ENCODE data around the gene MRPS18A. TPM values are rescaled to one million over a fixed set of nuclear protein-coding genes. Genes with fewer than 3 reads are reported as not detected.

Gene MRPS18A
- total RNA-seq, 2 experiments from 2014 or later = 45.4 to 52.9 TPM

DNA sequence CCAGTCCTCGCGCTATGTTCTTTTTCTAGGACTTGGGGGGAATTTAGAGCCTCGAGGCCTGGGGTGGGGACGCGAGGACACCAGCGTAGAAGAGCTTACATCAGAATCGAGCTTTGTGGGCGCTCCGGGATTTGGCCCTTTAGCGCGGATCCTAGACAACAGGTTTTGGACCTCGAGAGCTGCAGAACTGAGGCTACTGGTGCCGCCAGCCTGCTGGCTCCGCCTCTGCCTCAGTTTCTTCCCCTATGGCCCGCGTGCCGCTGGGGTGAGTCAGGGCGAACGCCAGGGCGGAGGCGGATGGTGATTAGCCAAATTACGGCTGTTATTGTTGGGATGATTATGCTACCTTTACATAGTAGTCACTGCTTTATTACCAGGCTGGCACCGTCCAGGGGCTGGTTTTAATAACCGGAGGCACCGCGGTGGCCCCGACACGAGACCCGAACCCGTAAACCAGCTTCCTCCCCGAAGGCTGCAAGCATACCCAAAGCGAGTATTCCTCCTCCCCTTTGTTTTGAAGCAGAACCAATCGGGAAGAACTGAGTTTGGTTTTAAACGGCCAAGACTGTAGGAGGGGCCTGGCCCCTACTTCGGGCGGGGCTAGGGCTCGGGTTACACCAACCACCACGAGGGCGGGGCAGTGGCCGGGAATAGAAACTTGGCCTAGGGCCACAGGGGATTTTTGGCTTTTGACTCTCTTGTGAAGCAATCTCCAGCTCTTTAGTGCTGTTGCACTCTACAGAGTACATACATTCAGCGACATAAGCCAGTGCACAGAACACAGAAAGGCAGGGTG is 57.9 kb downstream of the MRPS18A start:
- POLR2A ChIA-PET = interaction anchor here (0.7 to 2.2 kb wide), 14 partner anchors 9 to 152 kb away, joined by 3 to 10 read pairs (median 4); partner anchors contain the start of genes POLH, TJAP1, VEGFA and XPO5
- peak; percentile 76 for ATAC-seq
- Mint-ChIP-seq H3K27ac (peak overlapping the region; percentile 100), H3K36me3 (ENCODE audit: low read depth) (peaks cover 23% of the 10 kb centered on the region), H3K9me3 (no peaks in the 10 kb centered on the region), H3K4me1 (ENCODE audit: low read depth) (peaks cover 24% of the 10 kb centered on the region), H3K4me3 (peak overlapping the region; percentile 98), H3K27me3 (no peaks in the 10 kb centered on the region)
- CTCF ChIA-PET = interaction anchor here (0.9 to 2.5 kb wide), 7 partner anchors 16 to 450 kb away, joined by 4 to 17 read pairs (median 5); partner anchors contain the start of genes DNPH1 and VEGFA
- TF ChIP-seq, protein P1, sequence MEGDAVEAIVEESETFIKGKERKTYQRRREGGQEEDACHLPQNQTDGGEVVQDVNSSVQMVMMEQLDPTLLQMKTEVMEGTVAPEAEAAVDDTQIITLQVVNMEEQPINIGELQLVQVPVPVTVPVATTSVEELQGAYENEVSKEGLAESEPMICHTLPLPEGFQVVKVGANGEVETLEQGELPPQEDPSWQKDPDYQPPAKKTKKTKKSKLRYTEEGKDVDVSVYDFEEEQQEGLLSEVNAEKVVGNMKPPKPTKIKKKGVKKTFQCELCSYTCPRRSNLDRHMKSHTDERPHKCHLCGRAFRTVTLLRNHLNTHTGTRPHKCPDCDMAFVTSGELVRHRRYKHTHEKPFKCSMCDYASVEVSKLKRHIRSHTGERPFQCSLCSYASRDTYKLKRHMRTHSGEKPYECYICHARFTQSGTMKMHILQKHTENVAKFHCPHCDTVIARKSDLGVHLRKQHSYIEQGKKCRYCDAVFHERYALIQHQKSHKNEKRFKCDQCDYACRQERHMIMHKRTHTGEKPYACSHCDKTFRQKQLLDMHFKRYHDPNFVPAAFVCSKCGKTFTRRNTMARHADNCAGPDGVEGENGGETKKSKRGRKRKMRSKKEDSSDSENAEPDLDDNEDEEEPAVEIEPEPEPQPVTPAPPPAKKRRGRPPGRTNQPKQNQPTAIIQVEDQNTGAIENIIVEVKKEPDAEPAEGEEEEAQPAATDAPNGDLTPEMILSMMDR (IDR thresholded peaks at IDR 0.05) = no peak
- intact Hi-C loops (cut with micrococcal nuclease) = no loop called here
- peak; percentile 97 for DNase-seq

GRCh38 chr6:43629104-43629504 is 58.5 kb downstream of the MRPS18A start, which contains the start of gene GTPBP2:
GTPBP2 (minus strand) TSS chr6:43629264; CDS start chr6:43629162, 102 bp downstream.
- TF ChIP-seq, protein P1 (IDR thresholded peaks at IDR 0.05) = no peak
- peaks cover 27% of the 10 kb centered on the region for H3K36me3 Mint-ChIP-seq (ENCODE audit: low read depth)
- peak; percentile 84 for ATAC-seq
- POLR2A ChIA-PET = interaction anchor here (0.8 to 2.2 kb wide), 10 partner anchors 9 to 145 kb away, joined by 3 to 10 read pairs (median 4); partner anchors contain the start of genes POLH, VEGFA and XPO5
- no peaks in the 10 kb centered on the region for H3K9me3 Mint-ChIP-seq
- H3K27me3 Mint-ChIP-seq = no peaks in the 10 kb centered on the region
- H3K27ac Mint-ChIP-seq = peak within 1 kb of the TSS; percentile 100
- intact Hi-C loops (cut with micrococcal nuclease) = no loop called here
- H3K4me1 Mint-ChIP-seq (ENCODE audit: low read depth) = peaks cover 23% of the 10 kb centered on the region
- CTCF ChIA-PET = interaction anchor here (0.9 to 2.5 kb wide), 6 partner anchors 20 to 450 kb away, joined by 4 to 17 read pairs (median 6); partner anchors contain the start of genes DNPH1 and VEGFA
- peak within 1 kb of the TSS; percentile 98 for H3K4me3 Mint-ChIP-seq
- DNase-seq = peak; percentile 99

GRCh38 chr6:43628393-43629103 is 59.0 kb downstream of the MRPS18A start:
- intact Hi-C loops (cut with micrococcal nuclease) = no loop called here
- H3K4me3 Mint-ChIP-seq = peak overlapping the region; percentile 98
- peaks cover 23% of the 10 kb centered on the region for H3K4me1 Mint-ChIP-seq (ENCODE audit: low read depth)
- ATAC-seq (peak; percentile 35), DNase-seq (peak; percentile 74)
- peak overlapping the region; percentile 100 for H3K27ac Mint-ChIP-seq
- peaks cover 29% of the 10 kb centered on the region for H3K36me3 Mint-ChIP-seq (ENCODE audit: low read depth)
- TF ChIP-seq, protein P1 (IDR thresholded peaks at IDR 0.05) = no peak
- ChIA-PET CTCF (interaction anchor here (1.1 to 2.5 kb wide), 4 partner anchors 20 to 451 kb away, joined by 3 to 17 read pairs (median 8); partner anchors contain the start of gene VEGFA), POLR2A (interaction anchor here (0.7 to 2.2 kb wide), 7 partner anchors 15 to 146 kb away, joined by 3 to 10 read pairs (median 3); partner anchors contain the start of genes POLH and XPO5)
- no peaks in the 10 kb centered on the region for H3K27me3 Mint-ChIP-seq
- no peaks in the 10 kb centered on the region for H3K9me3 Mint-ChIP-seq

- peaks cover 23% of the 10 kb centered on the region for H3K4me1 Mint-ChIP-seq (ENCODE audit: low read depth)
- POLR2A ChIA-PET = interaction anchor here (1.0 to 1.2 kb wide), 4 partner anchors 9 to 36 kb away, joined by 3 to 4 read pairs (median 3); no protein-coding TSS in a partner anchor
These were observed 60.4 kb downstream of the MRPS18A start for GRCh38 chr6:43627008-43627825.

More at GRCh38 chr6:43627008-43627825, 60.4 kb downstream of the MRPS18A start:
- Mint-ChIP-seq H3K27me3 (no peaks in the 10 kb centered on the region), H3K4me3 (peak overlapping the region; percentile 98), H3K9me3 (no peaks in the 10 kb centered on the region), H3K27ac (peak overlapping the region; percentile 87), H3K36me3 (ENCODE audit: low read depth) (peaks cover 36% of the 10 kb centered on the region)
- CTCF ChIA-PET = interaction anchor here (0.9 to 1.1 kb wide), 2 partner anchors 19 to 41 kb away, joined by 3 read pairs; no protein-coding TSS in a partner anchor
- TF ChIP-seq, protein P1 (IDR thresholded peaks at IDR 0.05) = no peak
- intact Hi-C loops (cut with micrococcal nuclease) = no loop called here
- ATAC-seq = no peak
- DNase-seq = peak; percentile 46

All from activated CD8-positive, alpha-beta T cell treated with anti-CD3 and anti-CD28 coated beads for 36 hours (primary cell).